Measurements from ENCODE around the gene ZRANB3. TPM values are rescaled to one million over a fixed set of nuclear protein-coding genes. Genes with fewer than 3 reads are reported as not detected.
A peak's percentile ranks its signal among the peaks of the same experiment; 100 is the strongest.

Gene ZRANB3
- total and polyA plus RNA-seq, 12 donors = 0.66 to 5.7 (median 2.2) TPM

DNA sequence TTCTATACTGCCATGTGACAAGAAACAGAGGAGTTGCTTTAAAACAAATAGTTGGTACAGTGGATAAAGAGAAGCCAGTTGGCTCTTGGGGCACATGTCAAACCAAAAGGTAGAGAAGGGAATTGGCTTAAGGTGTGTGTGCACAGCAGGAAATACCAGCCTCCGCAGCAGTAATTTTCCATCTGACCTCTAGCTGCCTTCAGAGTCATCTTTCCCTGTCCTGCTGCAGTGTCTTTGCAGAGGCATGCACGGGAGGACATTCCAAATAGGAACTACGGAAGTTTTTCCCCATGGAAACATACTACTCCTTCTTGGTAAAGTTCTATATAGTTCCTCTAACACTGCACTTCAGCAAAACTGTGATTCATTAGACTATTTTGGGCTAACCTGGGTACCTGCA lies 379.4 kb downstream of the ZRANB3 start:
- peak in 2 of 8 donors; percentile 31 to 66 for ATAC-seq
- intact Hi-C loops (cut with DNase I) = no loop called here

GRCh38 chr2:135150725-135151124 lies 380.3 kb downstream of the ZRANB3 start:
- peaks cover 0 to 14% (median 5%) of the 10 kb centered on the region in 9 donors for H3K4me1 ChIP-seq
- H3K9me3 ChIP-seq = no peaks in the 10 kb centered on the region
- intact Hi-C loops (cut with DNase I) = no loop called here
- no peak overlapping the region for H3K4me3 ChIP-seq
- 73 to 79% methylated on average over 1 of the region's 1 CpG for WGBS, 2 donors
- no peak overlapping the region for H3K27ac ChIP-seq
- no peaks in the 10 kb centered on the region for H3K27me3 ChIP-seq
- ATAC-seq (no peak), DNase-seq (no peak)
- peaks cover 0 to 64% (median 28%) of the 10 kb centered on the region in 9 donors for H3K36me3 ChIP-seq
- TF ChIP-seq, protein P1, sequence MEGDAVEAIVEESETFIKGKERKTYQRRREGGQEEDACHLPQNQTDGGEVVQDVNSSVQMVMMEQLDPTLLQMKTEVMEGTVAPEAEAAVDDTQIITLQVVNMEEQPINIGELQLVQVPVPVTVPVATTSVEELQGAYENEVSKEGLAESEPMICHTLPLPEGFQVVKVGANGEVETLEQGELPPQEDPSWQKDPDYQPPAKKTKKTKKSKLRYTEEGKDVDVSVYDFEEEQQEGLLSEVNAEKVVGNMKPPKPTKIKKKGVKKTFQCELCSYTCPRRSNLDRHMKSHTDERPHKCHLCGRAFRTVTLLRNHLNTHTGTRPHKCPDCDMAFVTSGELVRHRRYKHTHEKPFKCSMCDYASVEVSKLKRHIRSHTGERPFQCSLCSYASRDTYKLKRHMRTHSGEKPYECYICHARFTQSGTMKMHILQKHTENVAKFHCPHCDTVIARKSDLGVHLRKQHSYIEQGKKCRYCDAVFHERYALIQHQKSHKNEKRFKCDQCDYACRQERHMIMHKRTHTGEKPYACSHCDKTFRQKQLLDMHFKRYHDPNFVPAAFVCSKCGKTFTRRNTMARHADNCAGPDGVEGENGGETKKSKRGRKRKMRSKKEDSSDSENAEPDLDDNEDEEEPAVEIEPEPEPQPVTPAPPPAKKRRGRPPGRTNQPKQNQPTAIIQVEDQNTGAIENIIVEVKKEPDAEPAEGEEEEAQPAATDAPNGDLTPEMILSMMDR (IDR thresholded peaks at IDR 0.05) = no peak

More for the DNA sequence above, 379.4 kb downstream of the ZRANB3 start:
- no peaks in the 10 kb centered on the region for H3K9me3 ChIP-seq
- peaks cover 0 to 73% (median 28%) of the 10 kb centered on the region in 9 donors for H3K36me3 ChIP-seq
- H3K4me3 ChIP-seq = no peak overlapping the region
- WGBS, 2 donors = 61 to 68% methylated on average over 3 of the region's 3 CpGs
- H3K4me1 ChIP-seq = peaks cover 0 to 14% (median 5%) of the 10 kb centered on the region in 9 donors
- TF ChIP-seq, protein P1 (IDR thresholded peaks at IDR 0.05) = no peak
- no peak overlapping the region for H3K27ac ChIP-seq
- H3K27me3 ChIP-seq = no peaks in the 10 kb centered on the region
- no peak for DNase-seq

GRCh38 chr2:135149251-135149650 lies 381.8 kb downstream of the ZRANB3 start:
- H3K36me3 ChIP-seq = peaks cover 0 to 58% (median 20%) of the 10 kb centered on the region in 9 donors

GRCh38 chr2:135144343-135144742 lies 386.7 kb downstream of the ZRANB3 start:
- Histone ChIP-seq H3K4me1 (peaks cover 0 to 7% (median 5%) of the 10 kb centered on the region in 9 donors), H3K4me3 (no peak overlapping the region), H3K27me3 (no peaks in the 10 kb centered on the region), H3K27ac (no peak overlapping the region), H3K36me3 (peaks cover 0 to 58% (median 23%) of the 10 kb centered on the region in 9 donors), H3K9me3 (peaks cover 0 to 36% (median 9%) of the 10 kb centered on the region in 11 donors)
- DNase-seq (no peak), ATAC-seq (no peak)
- intact Hi-C loops (cut with DNase I) = no loop called here
- 98 to 100% methylated on average over 2 of the region's 2 CpGs for WGBS, 2 donors
- TF ChIP-seq, protein P1 (IDR thresholded peaks at IDR 0.05) = no peak

More at GRCh38 chr2:135149251-135149650, 381.8 kb downstream of the ZRANB3 start:
- WGBS, 2 donors = 62 to 66% methylated on average over 1 of the region's 1 CpG
- H3K27me3 ChIP-seq = no peaks in the 10 kb centered on the region
- TF ChIP-seq, protein P1 (IDR thresholded peaks at IDR 0.05) = no peak
- DNase-seq = no peak
- peaks cover 0 to 2% (median 0%) of the 10 kb centered on the region in 11 donors for H3K9me3 ChIP-seq
- H3K27ac ChIP-seq = no peak overlapping the region
- H3K4me1 ChIP-seq = peaks cover 0 to 14% (median 5%) of the 10 kb centered on the region in 9 donors
- no peak overlapping the region for H3K4me3 ChIP-seq
- peak in 3 of 8 donors; percentile 19 to 69 (median 57) for ATAC-seq
- intact Hi-C loops (cut with DNase I) = no loop called here
